Measurements from ENCODE around the gene NFKB1. TPM values are rescaled to one million over a fixed set of nuclear protein-coding genes. Genes with fewer than 3 reads are reported as not detected.

NFKB1 gene
- total RNA-seq, 1 donor from 2014 or later: 55.5 TPM

Other genes starting within 250 kb of the NFKB1 start
- gene SLC39A8, start 155.9 kb upstream of the NFKB1 start, total RNA-seq: 22.7 TPM